CD14-positive monocyte (primary cell): Measurements from ENCODE around the gene INCENP. TPM values are rescaled to one million over a fixed set of nuclear protein-coding genes. Genes with fewer than 3 reads are reported as not detected.

Experiments used
- DNase-seq, 3 donors: peaks; one replicate each; pipeline ENCODE4 v3.0.0-alpha.2; 2011 to 2022
- H2AFZ ChIP-seq: 2 replicates; pipeline ENCODE4 v1.6.0; 2012; ENCODE audit warnings: mild to moderate bottlenecking, low read depth, low read length, inconsistent platforms; ENCODE audit not compliant: insufficient read depth, poor library complexity, severe bottlenecking
- H3K27ac ChIP-seq, 2 donors: 1 replicate in 1 of 2; 2 replicates in 1 of 2; pipeline ENCODE4 v1.5.1; 2012 to 2013; ENCODE audit warnings: low read length in 2 of 2, control low read depth in 1 of 2, inconsistent platforms in 1 of 2, low read depth in 1 of 2, mild to moderate bottlenecking in 1 of 2
- H3K27me3 ChIP-seq, 2 donors: one replicate each; pipeline versions ENCODE4 v1.6.0 to v1.6.1; 2011 to 2013; ENCODE audit warnings: low read length in 2 of 2; ENCODE audit not compliant: control insufficient read depth in 2 of 2, insufficient read depth in 2 of 2
- H3K36me3 ChIP-seq, 2 donors: replicated peaks in 1 of 2; 1 replicate in 1 of 2; 2 replicates in 1 of 2; pipeline versions ENCODE4 v1.5.1 to v1.6.1; 2012 to 2013; ENCODE audit warnings: low read length in 2 of 2, control low read depth in 1 of 2, inconsistent platforms in 1 of 2, mild to moderate bottlenecking in 1 of 2; ENCODE audit not compliant: insufficient read depth in 2 of 2, control insufficient read depth in 1 of 2
- H3K4me1 ChIP-seq, 2 donors: 1 replicate in 1 of 2; 2 replicates in 1 of 2; pipeline versions ENCODE4 v1.5.1 to v1.6.1; 2012 to 2013; ENCODE audit warnings: low read length in 2 of 2, control low read depth in 1 of 2, inconsistent platforms in 1 of 2, mild to moderate bottlenecking in 1 of 2, moderate library complexity in 1 of 2; ENCODE audit not compliant: insufficient read depth in 2 of 2, control insufficient read depth in 1 of 2
- H3K4me2 ChIP-seq: replicated peaks from 2 replicates; pipeline ENCODE3; 2012; ENCODE audit warnings: low read length, moderate library complexity, mild to moderate bottlenecking; ENCODE audit not compliant: poor library complexity, severe bottlenecking; ENCODE audit errors: extremely low read depth
- H3K4me3 ChIP-seq, 3 experiments: fragments of 200-600 bp in 1 of 3; sonication (generic) in 1 of 3; replicated peaks in 1 of 3; 1 replicate in 2 of 3; 2 replicates in 1 of 3; pipeline ENCODE4 v1.5.1; 2011 to 2013; ENCODE audit warnings: low read length in 3 of 3, mild to moderate bottlenecking in 3 of 3, control low read depth in 2 of 3, low read depth in 2 of 3, inconsistent platforms in 1 of 3, moderate library complexity in 1 of 3
- H3K79me2 ChIP-seq: 2 replicates; pipeline ENCODE4 v1.6.0; 2012; ENCODE audit warnings: mild to moderate bottlenecking, control low read depth, inconsistent platforms, low read length, moderate library complexity; ENCODE audit not compliant: insufficient read depth
- H3K9ac ChIP-seq: 2 replicates; pipeline ENCODE4 v1.6.0; 2017; ENCODE audit warnings: low read length, mild to moderate bottlenecking; ENCODE audit not compliant: insufficient read depth, poor library complexity, severe bottlenecking
- H3K9me3 ChIP-seq, 2 donors: replicated peaks in 1 of 2; 1 replicate in 1 of 2; 2 replicates in 1 of 2; pipeline versions ENCODE4 v1.5.1 to v1.6.1; 2012 to 2013; ENCODE audit warnings: low read length in 2 of 2, control low read depth in 1 of 2; ENCODE audit not compliant: control insufficient read depth in 1 of 2, insufficient read depth in 1 of 2
- H4K20me1 ChIP-seq: 2 replicates; pipeline ENCODE4 v1.6.0; 2012; ENCODE audit warnings: mild to moderate bottlenecking, low read length, control low read depth, moderate library complexity; ENCODE audit not compliant: insufficient read depth
- H3K27ac Mint-ChIP-seq, 7 donors: one replicate each; pipeline ENCODE4 v1.8.0; 2020; ENCODE audit warnings: mild to moderate bottlenecking in 7 of 7, mixed read lengths in 7 of 7, moderate library complexity in 6 of 7, inconsistent platforms in 2 of 7
- H3K27me3 Mint-ChIP-seq, 3 donors: one replicate each; pipeline ENCODE4 v1.8.0; 2021 to 2022; ENCODE audit warnings: low read depth in 3 of 3, mild to moderate bottlenecking in 3 of 3, mixed read lengths in 3 of 3, moderate library complexity in 3 of 3, inconsistent platforms in 1 of 3
- H3K36me3 Mint-ChIP-seq, 2 donors: one replicate each; pipeline ENCODE4 v1.8.0; 2020; ENCODE audit warnings: mixed read lengths in 2 of 2, inconsistent platforms in 1 of 2, mild to moderate bottlenecking in 1 of 2
- H3K4me1 Mint-ChIP-seq: one replicate; pipeline ENCODE4 v1.8.0; 2020; ENCODE audit warnings: mild to moderate bottlenecking, mixed read lengths
- H3K4me3 Mint-ChIP-seq, 2 donors: one replicate each; pipeline ENCODE4 v1.8.0; 2020; ENCODE audit warnings: mild to moderate bottlenecking in 2 of 2, mixed read lengths in 2 of 2, moderate library complexity in 1 of 2
- H3K9me3 Mint-ChIP-seq, 7 donors: one replicate each; pipeline ENCODE4 v1.8.0; 2020 to 2022; ENCODE audit warnings: mixed read lengths in 7 of 7, mild to moderate bottlenecking in 6 of 7, moderate library complexity in 6 of 7, inconsistent platforms in 2 of 7
- CTCF ChIP-seq: fragments of 200-600 bp; IDR thresholded peaks from one replicate; pipeline ENCODE4 v1.8.0; 2022; ENCODE audit warnings: antibody characterized with exemption, mild to moderate bottlenecking
- WGBS: methylation state at CpG from one replicate; pipeline ENCODE4 v1.1.5; 2013; ENCODE audit warnings: missing lambda C conversion rate; ENCODE audit not compliant: insufficient coverage; 5-methylcytosine and 5-hydroxymethylcytosine counted together
- intact Hi-C, 2 donors: fragments of 100-400 bp; cut with micrococcal nuclease; formaldehyde crosslinking; loops; one replicate each; pipeline versions ENCODE4 v1.15.0 to v1.15.1; 2023
- polyA plus RNA-seq, 3 donors: library from polyadenylated mRNA; depleted of rRNA in 1 of 3; unstranded in 2 of 3; stranded (reverse) in 1 of 3; fragments of 300-500 nt in 2 of 3; fragments of >200 nt in 1 of 3; fragmentation: Illumina TruSeq in 2 of 3; gene quantifications; 1 replicate in 2 of 3; 2 replicates in 1 of 3; pipeline ENCODE4 v1.2.3, GENCODE V29; 2012 to 2021

INCENP gene
- polyA plus RNA-seq, 3 donors = 0.75 to 7.0 (median 1.0) TPM

- no peak overlapping the region for H3K4me2 ChIP-seq
- H3K36me3 Mint-ChIP-seq = no peaks in the 10 kb centered on the region
- peaks cover 6 to 7% of the 10 kb centered on the region in 2 donors for H3K4me1 ChIP-seq
- no peak for DNase-seq
- H3K9me3 Mint-ChIP-seq = peaks cover 0 to 9% (median 8%) of the 10 kb centered on the region in 7 donors
- H3K27me3 Mint-ChIP-seq = peaks cover 3 to 11% (median 8%) of the 10 kb centered on the region in 3 donors
- no peaks in the 10 kb centered on the region for H3K27me3 ChIP-seq
- H3K27ac ChIP-seq = no peak overlapping the region
- H4K20me1 ChIP-seq = no peaks in the 10 kb centered on the region
- peaks cover 0 to 3% of the 10 kb centered on the region in 2 donors for H3K9me3 ChIP-seq
- no peak overlapping the region for H2AFZ ChIP-seq
- peaks cover 4% of the 10 kb centered on the region for H3K4me1 Mint-ChIP-seq
- H3K4me3 ChIP-seq = no peak overlapping the region
- no peak overlapping the region for H3K4me3 Mint-ChIP-seq
- no peak overlapping the region for H3K9ac ChIP-seq
- no peaks in the 10 kb centered on the region for H3K79me2 ChIP-seq
- intact Hi-C loops = no loop called here
- TF ChIP-seq CTCF = no peak
- 100% methylated on average over 1 of the region's 5 CpGs for WGBS
- no peak overlapping the region for H3K27ac Mint-ChIP-seq
- H3K36me3 ChIP-seq = no peaks in the 10 kb centered on the region
These were observed 8.6 kb upstream of the INCENP start for GRCh38 chr11:62115085-62115694.

GRCh38 chr11:62116451-62116850 is 7.4 kb upstream of the INCENP start:
- Mint-ChIP-seq H3K4me3 (no peak overlapping the region), H3K4me1 (peaks cover 4% of the 10 kb centered on the region), H3K9me3 (peaks cover 0 to 9% (median 8%) of the 10 kb centered on the region in 7 donors), H3K27me3 (peaks cover 3 to 9% (median 7%) of the 10 kb centered on the region in 3 donors), H3K27ac (no peak overlapping the region), H3K36me3 (no peaks in the 10 kb centered on the region)
- no peak overlapping the region for H3K4me2 ChIP-seq
- no peak for TF ChIP-seq CTCF
- no peak overlapping the region for H2AFZ ChIP-seq
- no peaks in the 10 kb centered on the region for H3K27me3 ChIP-seq
- no peak overlapping the region for H3K9ac ChIP-seq
- intact Hi-C loops = no loop called here
- no peak overlapping the region for H3K4me3 ChIP-seq
- peaks cover 6 to 7% of the 10 kb centered on the region in 2 donors for H3K4me1 ChIP-seq
- H3K79me2 ChIP-seq = no peaks in the 10 kb centered on the region
- peaks cover 0 to 3% of the 10 kb centered on the region in 2 donors for H3K9me3 ChIP-seq
- WGBS = 94% methylated on average over 2 of the region's 2 CpGs
- no peak overlapping the region for H3K27ac ChIP-seq
- DNase-seq = no peak
- H4K20me1 ChIP-seq = no peaks in the 10 kb centered on the region
- H3K36me3 ChIP-seq = no peaks in the 10 kb centered on the region
